Activated T-cell treated with anti-CD3 and anti-CD28 coated beads, Interleukin-2, amount 50 U/mL, for 72 hours (primary cell): ENCODE data around the gene CAMSAP1. TPM values are rescaled to one million over a fixed set of nuclear protein-coding genes. Genes with fewer than 3 reads are reported as not detected.
A peak's percentile ranks its signal among the peaks of the same experiment; 100 is the strongest.

Experiments used
- ATAC-seq, 2 donors: fragments of 150-1000 bp; cut with Tn5 transposase; replicated peaks in 1 of 2; 2 replicates each; pipeline ENCODE4 v1.10.0; 2021; ENCODE audit warnings: moderate library complexity in 2 of 2, mild to moderate bottlenecking in 1 of 2
- DNase-seq, 2 donors: peaks; one replicate each; pipeline ENCODE4 v3.0.0; 2021 to 2022; ENCODE audit warnings: mixed read lengths in 1 of 2
- H3K27ac Mint-ChIP-seq: one replicate; pipeline ENCODE4 v1.8.0; 2022; ENCODE audit warnings: mild to moderate bottlenecking, moderate library complexity, mixed read lengths
- H3K27me3 Mint-ChIP-seq: one replicate; pipeline ENCODE4 v1.8.0; 2022; ENCODE audit warnings: low read depth, mixed read lengths
- H3K36me3 Mint-ChIP-seq, 2 donors: one replicate each; pipeline ENCODE4 v1.8.0; 2022; ENCODE audit warnings: mixed read lengths in 2 of 2, mild to moderate bottlenecking in 1 of 2; ENCODE audit not compliant: insufficient read depth in 2 of 2
- H3K4me1 Mint-ChIP-seq: one replicate; pipeline ENCODE4 v1.8.0; 2022; ENCODE audit warnings: low read depth, mixed read lengths
- H3K4me3 Mint-ChIP-seq, 2 donors: one replicate each; pipeline ENCODE4 v1.8.0; 2022; ENCODE audit warnings: mild to moderate bottlenecking in 2 of 2, mixed read lengths in 2 of 2, moderate library complexity in 2 of 2
- H3K9me3 Mint-ChIP-seq, 2 donors: one replicate each; pipeline ENCODE4 v1.8.0; 2022; ENCODE audit warnings: mixed read lengths in 2 of 2
- total RNA-seq, 2 donors: library from RNA; stranded (reverse); gene quantifications; one replicate each; pipeline ENCODE4 v1.2.3, GENCODE V29; 2022

CAMSAP1 gene
- total RNA-seq, 2 donors from 2014 or later, result 42.2 to 53.4 TPM

GRCh38 chr9:135819905-135820304, 87.4 kb downstream of the CAMSAP1 start:
- peaks cover 5% of the 10 kb centered on the region for H3K4me1 Mint-ChIP-seq
- no peak overlapping the region for H3K4me3 Mint-ChIP-seq
- H3K27ac Mint-ChIP-seq, result no peak overlapping the region
- no peaks in the 10 kb centered on the region for H3K27me3 Mint-ChIP-seq
- ATAC-seq, result no peak
- H3K9me3 Mint-ChIP-seq, result no peaks in the 10 kb centered on the region
- H3K36me3 Mint-ChIP-seq, result peaks cover 1 to 25% of the 10 kb centered on the region in 2 donors
- no peak for DNase-seq

GRCh38 chr9:135818718-135819475, 88.4 kb downstream of the CAMSAP1 start:
- no peak overlapping the region for H3K4me3 Mint-ChIP-seq

DNA sequence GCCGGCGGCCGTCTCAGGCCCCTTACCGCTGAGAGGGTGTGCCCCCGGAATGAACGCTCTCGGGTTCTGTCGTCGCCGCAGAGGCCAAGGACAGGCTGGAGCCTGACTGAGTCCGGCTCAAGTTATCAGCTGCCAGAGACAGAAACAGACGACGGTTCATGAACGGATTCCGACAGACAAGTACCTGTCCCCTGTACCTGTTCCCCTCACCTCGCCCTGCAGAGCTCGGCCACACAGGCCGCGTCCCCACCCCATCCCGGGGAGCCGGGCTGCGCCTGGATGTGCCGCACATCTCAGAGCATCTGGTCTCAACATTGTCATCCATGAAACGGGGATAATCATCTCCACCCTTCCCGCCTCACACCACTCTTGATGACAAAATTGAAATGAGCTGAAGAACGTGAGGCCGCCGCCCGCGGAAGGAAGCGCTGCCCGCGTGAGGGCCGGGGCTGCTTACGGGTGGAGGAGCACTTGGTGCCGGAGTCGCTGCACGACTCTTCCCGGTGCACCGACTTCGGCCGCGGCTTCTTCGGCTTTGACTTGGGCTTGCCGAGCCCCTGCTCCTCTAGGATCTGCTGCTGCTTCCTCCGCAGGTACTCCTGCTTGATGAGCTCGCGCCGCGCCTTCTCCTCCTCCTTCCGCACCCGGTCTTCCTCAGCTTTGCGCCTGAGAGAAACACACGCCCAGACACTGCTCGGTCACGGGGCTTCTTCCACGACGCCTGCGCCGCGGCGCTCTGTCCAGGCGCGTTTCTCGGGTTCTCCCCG, 89.2 kb downstream of the CAMSAP1 start:
- no peaks in the 10 kb centered on the region for H3K4me1 Mint-ChIP-seq

More at GRCh38 chr9:135818718-135819475, 88.4 kb downstream of the CAMSAP1 start:
- ATAC-seq (no peak), DNase-seq (no peak)
- Mint-ChIP-seq H3K36me3 (peaks cover 1 to 23% of the 10 kb centered on the region in 2 donors), H3K27me3 (no peaks in the 10 kb centered on the region), H3K9me3 (no peaks in the 10 kb centered on the region), H3K27ac (no peak overlapping the region), H3K4me1 (no peaks in the 10 kb centered on the region)

DNA sequence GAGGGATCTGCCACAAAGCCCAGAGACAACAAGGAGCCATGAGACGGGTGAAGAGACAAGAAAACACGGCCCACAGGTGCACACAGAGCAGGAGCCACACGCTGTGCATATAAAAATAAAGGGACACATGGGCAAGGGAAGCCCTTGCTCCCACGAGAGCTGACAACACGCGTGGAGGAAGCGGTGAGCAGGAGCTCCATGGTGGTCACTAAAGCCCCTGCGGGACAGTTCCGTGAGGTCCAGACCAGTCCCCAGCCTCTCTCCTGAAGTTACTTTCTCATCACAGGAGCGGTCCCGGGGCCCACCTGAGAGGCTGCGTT, 90.7 kb downstream of the CAMSAP1 start:
- Mint-ChIP-seq H3K9me3 (no peaks in the 10 kb centered on the region), H3K27me3 (no peaks in the 10 kb centered on the region), H3K4me1 (no peaks in the 10 kb centered on the region), H3K36me3 (peaks cover 0 to 15% of the 10 kb centered on the region in 2 donors), H3K4me3 (no peak overlapping the region), H3K27ac (no peak overlapping the region)
- DNase-seq, result no peak
- ATAC-seq, result no peak

More for the DNA sequence above, 89.2 kb downstream of the CAMSAP1 start:
- DNase-seq (no peak), ATAC-seq (no peak)
- Mint-ChIP-seq H3K27me3 (no peaks in the 10 kb centered on the region), H3K4me3 (no peak overlapping the region), H3K9me3 (no peaks in the 10 kb centered on the region), H3K27ac (no peak overlapping the region), H3K36me3 (peaks cover 1 to 21% of the 10 kb centered on the region in 2 donors)

DNA sequence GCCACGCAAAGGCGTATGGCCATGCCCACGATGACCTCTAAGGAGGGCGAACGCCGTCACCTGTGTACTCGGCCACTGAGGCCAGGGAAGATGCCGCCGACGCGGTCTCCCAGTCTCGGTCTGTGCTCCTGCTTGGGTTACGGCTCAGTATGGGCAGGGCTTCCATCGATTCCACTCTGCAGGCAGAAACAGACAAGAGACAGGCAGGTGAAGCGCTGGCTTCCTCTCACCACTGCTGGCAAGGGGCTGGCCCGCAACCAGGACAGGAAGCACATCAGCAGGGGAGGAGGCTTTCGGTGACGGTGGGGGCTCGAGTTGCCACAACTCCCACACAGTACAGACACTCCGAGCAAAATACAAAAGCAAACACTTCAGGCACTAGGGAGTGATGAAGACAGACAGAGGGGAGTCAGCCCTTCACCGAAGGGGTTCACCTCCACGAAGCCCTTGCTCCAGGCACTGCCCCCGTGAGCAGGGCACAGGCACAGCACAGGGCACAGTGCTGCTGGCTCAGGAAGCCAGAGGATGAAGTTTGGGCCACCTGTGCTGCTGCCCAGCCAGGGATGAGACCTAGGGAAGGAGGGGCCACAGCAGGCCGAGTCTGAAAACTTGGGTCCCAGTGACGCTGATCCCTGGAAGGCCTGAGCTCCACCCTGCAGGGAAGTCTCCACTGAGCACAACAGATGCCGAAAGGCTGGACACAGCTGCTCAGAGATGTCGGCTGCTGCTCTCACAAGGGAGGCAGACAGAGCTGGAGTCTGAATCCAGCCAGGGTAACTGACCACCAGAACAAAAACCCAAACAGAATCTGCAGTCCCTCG, 91.3 kb downstream of the CAMSAP1 start:
- peak in 1 of 2 donors; percentile 19 for DNase-seq
- no peak overlapping the region for H3K4me3 Mint-ChIP-seq
- H3K27me3 Mint-ChIP-seq, result no peaks in the 10 kb centered on the region
- no peaks in the 10 kb centered on the region for H3K9me3 Mint-ChIP-seq
- H3K4me1 Mint-ChIP-seq, result no peaks in the 10 kb centered on the region
- no peak overlapping the region for H3K27ac Mint-ChIP-seq
- ATAC-seq, result peak in 1 of 2 donors; percentile 55
- H3K36me3 Mint-ChIP-seq, result peaks cover 0 to 19% of the 10 kb centered on the region in 2 donors

- H3K4me1 Mint-ChIP-seq, result no peaks in the 10 kb centered on the region
- H3K9me3 Mint-ChIP-seq, result no peaks in the 10 kb centered on the region
- H3K27ac Mint-ChIP-seq, result no peak overlapping the region
- peaks cover 0 to 19% of the 10 kb centered on the region in 2 donors for H3K36me3 Mint-ChIP-seq
- no peak for ATAC-seq
- no peak for DNase-seq
- H3K4me3 Mint-ChIP-seq, result no peak overlapping the region
- no peaks in the 10 kb centered on the region for H3K27me3 Mint-ChIP-seq
Measured at GRCh38 chr9:135815413-135815812, 91.9 kb downstream of the CAMSAP1 start.

- H3K9me3 Mint-ChIP-seq, result no peaks in the 10 kb centered on the region
- no peaks in the 10 kb centered on the region for H3K4me1 Mint-ChIP-seq
- ATAC-seq, result no peak
- no peak overlapping the region for H3K27ac Mint-ChIP-seq
- no peak overlapping the region for H3K4me3 Mint-ChIP-seq
- no peak for DNase-seq
- no peaks in the 10 kb centered on the region for H3K27me3 Mint-ChIP-seq
- H3K36me3 Mint-ChIP-seq, result peaks cover 0 to 25% of the 10 kb centered on the region in 2 donors
Measured at GRCh38 chr9:135814421-135815095, 92.8 kb downstream of the CAMSAP1 start.

DNA sequence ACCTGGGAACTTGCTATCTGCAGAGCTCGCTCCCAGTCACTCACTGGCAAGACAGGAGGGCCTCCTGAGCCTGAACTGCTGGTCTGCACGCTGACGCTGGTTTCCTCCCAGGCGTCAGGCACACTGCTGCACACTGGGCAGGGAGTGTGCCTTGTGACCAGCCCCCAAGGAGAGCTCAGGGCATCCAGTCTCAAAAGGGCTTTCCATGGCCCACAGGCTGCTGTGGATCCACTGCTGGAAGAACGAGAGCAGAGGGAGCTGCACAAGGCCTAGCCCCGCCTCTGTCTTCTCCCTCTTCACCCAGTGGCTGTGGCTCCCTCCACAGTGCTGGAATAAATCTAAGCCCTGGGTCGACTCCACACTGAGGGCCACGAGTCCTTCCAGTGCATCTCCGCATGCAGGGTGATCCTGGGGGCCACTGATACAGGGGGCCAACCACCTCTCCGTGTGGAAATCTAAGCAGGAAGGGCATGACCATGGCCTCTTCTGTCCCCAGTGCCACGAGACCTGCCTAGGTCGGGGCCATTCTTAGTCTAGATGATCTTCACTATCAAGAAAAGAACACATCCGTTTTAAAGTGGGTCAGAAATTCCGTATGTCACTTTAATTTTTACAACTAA, 93.6 kb downstream of the CAMSAP1 start:
- peaks cover 0 to 22% of the 10 kb centered on the region in 2 donors for H3K36me3 Mint-ChIP-seq
- no peak overlapping the region for H3K27ac Mint-ChIP-seq

GRCh38 chr9:135812961-135813360, 94.4 kb downstream of the CAMSAP1 start:
- Mint-ChIP-seq H3K4me1 (no peaks in the 10 kb centered on the region), H3K27me3 (no peaks in the 10 kb centered on the region), H3K36me3 (peaks cover 0 to 22% of the 10 kb centered on the region in 2 donors), H3K4me3 (no peak overlapping the region), H3K9me3 (no peaks in the 10 kb centered on the region), H3K27ac (no peak overlapping the region)
- ATAC-seq (no peak), DNase-seq (no peak)

More for the DNA sequence above, 93.6 kb downstream of the CAMSAP1 start:
- DNase-seq (no peak), ATAC-seq (no peak)
- Mint-ChIP-seq H3K4me1 (no peaks in the 10 kb centered on the region), H3K4me3 (no peak overlapping the region), H3K9me3 (no peaks in the 10 kb centered on the region), H3K27me3 (no peaks in the 10 kb centered on the region)

- no peaks in the 10 kb centered on the region for H3K9me3 Mint-ChIP-seq
Measured at GRCh38 chr9:135811801-135812200, 95.5 kb downstream of the CAMSAP1 start.

GRCh38 chr9:135810806-135811575, 96.4 kb downstream of the CAMSAP1 start:
- no peak overlapping the region for H3K27ac Mint-ChIP-seq
- H3K36me3 Mint-ChIP-seq, result peaks cover 0 to 20% of the 10 kb centered on the region in 2 donors
- no peak overlapping the region for H3K4me3 Mint-ChIP-seq
- no peaks in the 10 kb centered on the region for H3K4me1 Mint-ChIP-seq
- H3K9me3 Mint-ChIP-seq, result no peaks in the 10 kb centered on the region
- no peak for ATAC-seq
- H3K27me3 Mint-ChIP-seq, result no peaks in the 10 kb centered on the region
- DNase-seq, result no peak

More at GRCh38 chr9:135811801-135812200, 95.5 kb downstream of the CAMSAP1 start:
- H3K27ac Mint-ChIP-seq, result no peak overlapping the region
- H3K4me1 Mint-ChIP-seq, result no peaks in the 10 kb centered on the region
- H3K27me3 Mint-ChIP-seq, result no peaks in the 10 kb centered on the region
- no peak overlapping the region for H3K4me3 Mint-ChIP-seq
- DNase-seq, result no peak
- H3K36me3 Mint-ChIP-seq, result peaks cover 0 to 22% of the 10 kb centered on the region in 2 donors
- no peak for ATAC-seq

DNA sequence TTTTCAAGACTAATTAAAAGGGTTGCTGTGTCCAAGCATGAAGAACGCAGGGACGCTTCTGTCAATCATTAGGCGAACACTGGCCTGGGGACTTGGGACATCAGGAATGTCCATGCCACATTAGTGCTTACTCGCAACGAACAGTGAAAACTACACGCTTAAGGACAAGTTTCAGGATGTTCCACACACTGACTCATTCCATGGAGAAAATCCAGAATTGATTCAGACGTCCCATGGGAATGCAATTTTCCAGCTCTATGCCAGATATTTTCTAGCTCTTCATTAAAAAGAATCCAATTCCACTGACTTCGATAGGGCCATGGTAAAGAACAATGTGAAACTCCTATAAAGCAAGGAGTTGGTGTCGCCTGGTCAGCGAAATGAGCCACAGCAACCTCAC, 98.2 kb downstream of the CAMSAP1 start:
- H3K4me1 Mint-ChIP-seq, result no peaks in the 10 kb centered on the region
- peaks cover 0 to 15% of the 10 kb centered on the region in 2 donors for H3K36me3 Mint-ChIP-seq
- no peak overlapping the region for H3K27ac Mint-ChIP-seq
- H3K9me3 Mint-ChIP-seq, result no peaks in the 10 kb centered on the region
- ATAC-seq (no peak), DNase-seq (no peak)
- H3K4me3 Mint-ChIP-seq, result no peak overlapping the region
- no peaks in the 10 kb centered on the region for H3K27me3 Mint-ChIP-seq
